ENCODE results near the gene IL11RA. TPM values are rescaled to one million over a fixed set of nuclear protein-coding genes. Genes with fewer than 3 reads are reported as not detected.

Gene IL11RA
- total and polyA plus RNA-seq, 9 of the 15 experiments (the other 6 are each of a cell fraction or from before 2014, with no cell fraction given), result 0.11 to 5.8 (median 2.8) TPM

DNA sequence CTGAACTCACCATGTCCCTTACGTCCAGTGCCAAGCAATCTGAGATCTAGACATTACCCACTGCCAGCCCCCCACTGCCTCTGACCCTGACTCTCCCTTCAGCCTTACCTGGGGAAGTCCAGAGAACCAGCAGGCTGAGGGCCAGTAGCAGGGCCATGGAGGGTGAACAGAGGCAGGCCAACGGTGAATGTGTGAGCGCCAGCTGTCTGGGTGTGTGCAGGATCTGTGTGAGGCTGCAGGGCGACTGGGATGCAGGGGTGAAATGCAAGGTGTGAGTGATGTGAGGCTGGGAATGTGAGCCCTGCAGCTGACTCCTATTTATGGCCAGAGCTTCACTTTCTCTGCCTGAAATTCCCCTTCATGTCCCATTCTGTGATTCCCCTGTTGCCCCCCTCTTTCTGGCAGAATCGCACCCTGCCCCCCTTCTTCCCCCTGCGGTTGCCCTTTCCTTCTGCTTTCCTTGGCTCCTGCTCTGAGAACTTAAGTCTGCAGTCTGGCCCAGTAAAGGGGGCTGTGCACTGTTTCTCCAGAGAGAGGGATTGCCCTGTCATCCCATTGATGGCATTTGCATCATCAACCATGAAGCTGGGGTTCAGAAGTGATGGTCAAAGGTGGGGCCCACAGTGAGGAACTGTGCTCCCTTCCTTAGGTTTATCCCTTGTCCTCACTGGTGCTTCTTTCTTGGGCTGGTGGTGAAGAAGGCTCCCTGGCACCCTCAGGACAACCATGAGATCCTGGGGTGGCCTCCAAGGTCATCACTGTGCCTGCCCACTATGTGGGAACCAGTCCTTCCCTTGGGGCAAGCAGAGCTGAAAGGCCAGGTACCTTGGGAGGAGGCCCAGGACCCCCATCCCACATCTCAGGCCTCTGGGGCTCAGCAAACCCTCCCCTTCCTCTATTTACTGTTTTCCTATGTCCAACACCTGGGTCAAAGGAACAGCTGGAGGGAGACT lies 39.3 kb downstream of the IL11RA start, which contains the start of gene CCL19:
Gene CCL19, minus strand, starts transcription at position 294 of the 953 bp plus-strand sequence. Its CDS starts 137 bp downstream, at position 157.
- ATAC-seq (no peak), DNase-seq (ENCODE audit: extremely low read depth in 1 of 4, low spot score in 3 of 4) (no peak), FAIRE-seq (no peak)
- H3K4me2 ChIP-seq (ENCODE audit: insufficient read depth, low read length), result no peak within 1 kb of the TSS
- no peak within 1 kb of the TSS for H3K27ac ChIP-seq (ENCODE audit: extremely low read depth, low read depth, low read length)
- intact Hi-C loops (cut with micrococcal nuclease), result no loop called here
- ChIA-PET POLR2A (no interaction called here), CTCF (ENCODE audit: low intra/inter-chr PET ratio) (no interaction called here)
- no peaks in the 10 kb centered on the region for H3K4me1 ChIP-seq (replicated peaks in 1 of 2; ENCODE audit: control insufficient read depth in 2 of 2, insufficient read depth in 2 of 2, low read length in 2 of 2)
- WGBS (ENCODE audit: insufficient coverage, low coverage, missing lambda C conversion rate), result 0% methylated on average over 4 of the region's 6 CpGs
- H3K9me1 ChIP-seq (ENCODE audit: control insufficient read depth, insufficient read depth, low read length), result no peaks in the 10 kb centered on the region
- no peak within 1 kb of the TSS for H2AFZ ChIP-seq (ENCODE audit: low read depth, low read length)
- H3K27me3 ChIP-seq (ENCODE audit: control insufficient read depth in 2 of 2, insufficient read depth in 2 of 2, low read length in 2 of 2), result no peaks in the 10 kb centered on the region
- peaks cover 3% of the 10 kb centered on the region; the same call in 1 of the 2 replicates for H4K20me1 ChIP-seq (replicated peaks; ENCODE audit: control insufficient read depth, insufficient read depth, low read length)
- no TSS peak for BruUV-seq (replicated peaks)
- H3K4me3 ChIP-seq, result no peak within 1 kb of the TSS
- H3K9me3 ChIP-seq (replicated peaks; ENCODE audit: control insufficient read depth, insufficient read depth, low read depth, low read length), result no peaks in the 10 kb centered on the region
- H3K79me2 ChIP-seq (ENCODE audit: control insufficient read depth, insufficient read depth, low read length), result no peaks in the 10 kb centered on the region
- TF ChIP-seq GATA2 (CRISPR knock-in tag; IDR thresholded peaks at IDR 0.05), result no peak
- no peak for TF ChIP-seq HNRNPL (IDR thresholded peaks at IDR 0.05; ENCODE audit: low read depth, low read length)
- TF ChIP-seq YY1 (IDR thresholded peaks at IDR 0.05; ENCODE audit: borderline replicate concordance in 1 of 3, control insufficient read depth in 1 of 3, extremely low read depth in 1 of 3, insufficient read depth in 3 of 3, insufficient read length in 1 of 3, insufficient replicate concordance in 2 of 3, low read depth in 1 of 3, low read length in 2 of 3), result no peak
- TF ChIP-seq MCM2 (IDR thresholded peaks at IDR 0.05; ENCODE audit: low read depth), result no peak
- TF ChIP-seq ZNF165 (CRISPR knock-in tag; IDR thresholded peaks at IDR 0.05; ENCODE audit: borderline replicate concordance), result no peak
- TF ChIP-seq KLF1 (tag; IDR thresholded peaks at IDR 0.05), result no peak
- TF ChIP-seq SMARCB1 (IDR thresholded peaks at IDR 0.05; ENCODE audit: insufficient read length, low read depth), result no peak
- no peak for TF ChIP-seq DNMT1 (IDR thresholded peaks at IDR 0.05)
- TF ChIP-seq EP400 (IDR thresholded peaks at IDR 0.05), result no peak
- no peak for TF ChIP-seq NFRKB (IDR thresholded peaks at IDR 0.05; ENCODE audit: low read depth)
- no peak for TF ChIP-seq RFX1 (IDR thresholded peaks at IDR 0.05)
- no peak for TF ChIP-seq TOE1 (IDR thresholded peaks at IDR 0.05; ENCODE audit: borderline replicate concordance)
- TF ChIP-seq TOE1 (CRISPR knock-in tag; IDR thresholded peaks at IDR 0.05; ENCODE audit: borderline replicate concordance, low read depth), result no peak
- TF ChIP-seq FOXM1 (IDR thresholded peaks at IDR 0.05; ENCODE audit: low read depth), result no peak
- no peak for TF ChIP-seq FOXM1 (CRISPR knock-in tag; IDR thresholded peaks at IDR 0.05; ENCODE audit: low read depth)
- TF ChIP-seq ILK (tag; IDR thresholded peaks at IDR 0.05; ENCODE audit: borderline replicate concordance, low read depth), result no peak
- no peak for TF ChIP-seq ZNF124 (CRISPR knock-in tag; IDR thresholded peaks at IDR 0.05)
- no peaks in the 10 kb centered on the region for H3K36me3 ChIP-seq (ENCODE audit: control insufficient read depth, insufficient read depth, low read length)
- H3K9ac ChIP-seq (ENCODE audit: insufficient read depth in 1 of 2, low read depth in 2 of 2, low read length in 2 of 2), result no peak within 1 kb of the TSS
- in situ Hi-C loops (cut with MboI), result no loop called here
